Measurements from ENCODE around the gene HLA-DRA.
"Not testable (repeated sequence)": the region's sequence is repeated elsewhere in the genome, so short reads cannot be mapped to it uniquely, and the experiment has no call there.

Gene HLA-DRA

GRCh38 chr6:32472781-32473375 lies 33.2 kb downstream of the HLA-DRA start:
- Histone ChIP-seq H3F3A (ENCODE audit: low read depth) (no peaks in the 10 kb centered on the region), H3K36me3 (ENCODE audit: insufficient read depth, low read length) (no peaks in the 10 kb centered on the region), H3K9ac (ENCODE audit: low read depth, low read length, poor library complexity, severe bottlenecking) (no peak overlapping the region), H3K4me1 (ENCODE audit: insufficient read depth, low read length, poor library complexity, severe bottlenecking) (no peaks in the 10 kb centered on the region), H3K79me2 (ENCODE audit: insufficient read depth, low read length) (no peaks in the 10 kb centered on the region), H3K4me3 (ENCODE audit: low read length, poor library complexity, severe bottlenecking) (no peak overlapping the region), H3K4me2 (ENCODE audit: low read depth, low read length, poor library complexity, severe bottlenecking) (no peak overlapping the region), H3K9me3 (ENCODE audit: insufficient read depth, low read depth, low read length) (no peaks in the 10 kb centered on the region), H4K20me1 (ENCODE audit: insufficient read depth, low read length, poor library complexity, severe bottlenecking) (no peaks in the 10 kb centered on the region), H2AFZ (ENCODE audit: low read length) (peak overlapping the region; percentile 60; the same call in 1 of the 2 replicates), H3K9me2 (replicated peaks; ENCODE audit: low read depth, low read length) (no peaks in the 10 kb centered on the region), H3K27me3 (ENCODE audit: insufficient read depth, low read length, poor library complexity, severe bottlenecking) (no peaks in the 10 kb centered on the region)
- no peak for TF ChIP-seq EZH2phosphoT487 (IDR thresholded peaks at IDR 0.05; ENCODE audit: borderline replicate concordance)
- TF ChIP-seq CTCF (conservative IDR thresholded peaks at IDR 0.05; ENCODE audit: low read length) = no peak

GRCh38 chr6:32473376-32474348 lies 34.0 kb downstream of the HLA-DRA start:
- H3K79me2 ChIP-seq (ENCODE audit: insufficient read depth, low read length); H3K9ac ChIP-seq (ENCODE audit: low read depth, low read length, poor library complexity, severe bottlenecking); H3K9me2 ChIP-seq (replicated peaks; ENCODE audit: low read depth, low read length); H3K4me2 ChIP-seq (ENCODE audit: low read depth, low read length, poor library complexity, severe bottlenecking); H3K9me3 ChIP-seq (ENCODE audit: insufficient read depth, low read depth, low read length); H3F3A ChIP-seq (ENCODE audit: low read depth); H3K4me1 ChIP-seq (ENCODE audit: insufficient read depth, low read length, poor library complexity, severe bottlenecking); H3K36me3 ChIP-seq (ENCODE audit: insufficient read depth, low read length); H3K27me3 ChIP-seq (ENCODE audit: insufficient read depth, low read length, poor library complexity, severe bottlenecking); H3K4me3 ChIP-seq (ENCODE audit: low read length, poor library complexity, severe bottlenecking); H4K20me1 ChIP-seq (ENCODE audit: insufficient read depth, low read length, poor library complexity, severe bottlenecking): not testable (repeated sequence)
- peak overlapping the region; percentile 60; the same call in 1 of the 2 replicates for H2AFZ ChIP-seq (ENCODE audit: low read length)

- Histone ChIP-seq H3K4me2 (ENCODE audit: low read depth, low read length, poor library complexity, severe bottlenecking) (no peak overlapping the region), H4K20me1 (ENCODE audit: insufficient read depth, low read length, poor library complexity, severe bottlenecking) (no peaks in the 10 kb centered on the region), H3K9me2 (replicated peaks; ENCODE audit: low read depth, low read length) (no peaks in the 10 kb centered on the region), H3K79me2 (ENCODE audit: insufficient read depth, low read length) (no peaks in the 10 kb centered on the region), H3K36me3 (ENCODE audit: insufficient read depth, low read length) (no peaks in the 10 kb centered on the region), H3K9me3 (ENCODE audit: insufficient read depth, low read depth, low read length) (no peaks in the 10 kb centered on the region), H2AFZ (ENCODE audit: low read length) (no peak overlapping the region), H3K27me3 (ENCODE audit: insufficient read depth, low read length, poor library complexity, severe bottlenecking) (peaks cover 3% of the 10 kb centered on the region), H3F3A (ENCODE audit: low read depth) (no peaks in the 10 kb centered on the region), H3K9ac (ENCODE audit: low read depth, low read length, poor library complexity, severe bottlenecking) (no peak overlapping the region), H3K4me3 (ENCODE audit: low read length, poor library complexity, severe bottlenecking) (no peak overlapping the region), H3K4me1 (ENCODE audit: insufficient read depth, low read length, poor library complexity, severe bottlenecking) (no peaks in the 10 kb centered on the region)
- no peak for TF ChIP-seq EZH2phosphoT487 (IDR thresholded peaks at IDR 0.05; ENCODE audit: borderline replicate concordance)
Measured at GRCh38 chr6:32475392-32476206, 35.9 kb downstream of the HLA-DRA start.
